Neural cell (in vitro differentiated cells): ENCODE data around the gene STX8. TPM values are rescaled to one million over a fixed set of nuclear protein-coding genes. Genes with fewer than 3 reads are reported as not detected.

Experiments used
- H2AFZ ChIP-seq: fragments of 200-600, 300-800 bp; sonication (generic), shearing (Covaris generic); 2 replicates; pipeline ENCODE4 v1.6.0; 2014; ENCODE audit warnings: low read depth, mild to moderate bottlenecking, antibody characterized with exemption, low read length, moderate library complexity
- H3F3A ChIP-seq: fragments of 200-600 bp; shearing (Covaris generic); 2 replicates; pipeline ENCODE4 v1.6.1; 2016; ENCODE audit warnings: mild to moderate bottlenecking, moderate library complexity, mixed read lengths, antibody characterized with exemption, low read length; ENCODE audit not compliant: insufficient read depth, poor library complexity, severe bottlenecking
- H3K27ac ChIP-seq: fragments of 200-600, 300-800 bp; sonication (generic), shearing (Covaris generic); 2 replicates; pipeline ENCODE4 v1.5.1; 2014; ENCODE audit warnings: mild to moderate bottlenecking, low read length, moderate library complexity
- H3K27me3 ChIP-seq: fragments of 300-800, 200-600 bp; sonication (generic), shearing (Covaris generic); 2 replicates; pipeline ENCODE4 v1.6.0; 2014; ENCODE audit warnings: mild to moderate bottlenecking, low read depth, low read length, moderate library complexity; ENCODE audit not compliant: insufficient read depth
- H3K36me3 ChIP-seq: fragments of 300-800, 200-600 bp; sonication (generic), shearing (Covaris generic); 2 replicates; pipeline ENCODE4 v1.5.1; 2014; ENCODE audit warnings: mild to moderate bottlenecking, antibody characterized with exemption, low read length, moderate library complexity; ENCODE audit not compliant: insufficient read depth
- H3K4me2 ChIP-seq: fragments of 300-800, 200-600 bp; sonication (generic), shearing (Covaris generic); 2 replicates; pipeline ENCODE4 v1.6.0; 2014; ENCODE audit warnings: mild to moderate bottlenecking, low read length
- H3K4me3 ChIP-seq: fragments of 300-800, 200-600 bp; sonication (generic), shearing (Covaris generic); 2 replicates; pipeline ENCODE4 v1.5.1; 2014; ENCODE audit warnings: mild to moderate bottlenecking, low read length, moderate library complexity
- H3K79me2 ChIP-seq: fragments of 200-600 bp; shearing (Covaris generic); replicated peaks from 2 replicates; pipeline ENCODE4 v1.6.0; 2014; ENCODE audit warnings: mild to moderate bottlenecking, low read length, moderate library complexity; ENCODE audit not compliant: insufficient read depth
- H3K9ac ChIP-seq: fragments of 300-800, 200-600 bp; sonication (generic), shearing (Covaris generic); 2 replicates; pipeline ENCODE4 v1.6.1; 2016; ENCODE audit warnings: mild to moderate bottlenecking, low read length, mixed read lengths
- H3K9me2 ChIP-seq: fragments of 200-600 bp; shearing (Covaris generic); 2 replicates; pipeline ENCODE4 v1.6.1; 2016; ENCODE audit warnings: mild to moderate bottlenecking, low read length, mixed read lengths; ENCODE audit not compliant: insufficient read depth
- H3K9me3 ChIP-seq: fragments of 200-600, 300-800 bp; sonication (generic), shearing (Covaris generic); 2 replicates; pipeline ENCODE4 v1.6.1; 2016; ENCODE audit warnings: mild to moderate bottlenecking, mixed run types, low read length, moderate library complexity, mixed read lengths
- H4K20me1 ChIP-seq: fragments of 200-600 bp; shearing (Covaris generic); 2 replicates; pipeline ENCODE4 v1.6.1; 2016; ENCODE audit warnings: mild to moderate bottlenecking, mixed run types; ENCODE audit not compliant: insufficient read depth
- CTCF ChIP-seq: fragments of 450-650 bp; IDR thresholded peaks from 2 replicates; pipeline ENCODE4 v1.5.1; 2014; ENCODE audit warnings: antibody characterized with exemption, mild to moderate bottlenecking, moderate library complexity; ENCODE audit not compliant: poor library complexity, severe bottlenecking
- EP300 ChIP-seq: fragments of 450-650 bp; conservative IDR thresholded peaks from 2 replicates; pipeline ENCODE4 v1.6.1; 2014; ENCODE audit warnings: antibody characterized with exemption, mild to moderate bottlenecking, moderate library complexity; ENCODE audit not compliant: poor library complexity, severe bottlenecking
- EZH2 ChIP-seq: fragments of 200-600, 300-800 bp; shearing (Covaris generic), sonication (generic); IDR thresholded peaks from 2 replicates; pipeline ENCODE4 v1.6.1; 2014; ENCODE audit warnings: antibody characterized with exemption, low read length, borderline replicate concordance, mild to moderate bottlenecking; ENCODE audit not compliant: insufficient read depth, poor library complexity, severe bottlenecking
- MXI1 ChIP-seq: fragments of 450-650 bp; conservative IDR thresholded peaks from 2 replicates; pipeline ENCODE4 v1.6.1; 2014; ENCODE audit warnings: antibody characterized with exemption, mild to moderate bottlenecking; ENCODE audit not compliant: poor library complexity, severe bottlenecking
- POLR2AphosphoS5 ChIP-seq: IDR thresholded peaks from 2 replicates; pipeline ENCODE4 v1.6.1; 2012
- RAD21 ChIP-seq: fragments of 450-650 bp; conservative IDR thresholded peaks from 2 replicates; pipeline ENCODE4 v1.6.1; 2014; ENCODE audit warnings: antibody characterized with exemption, mild to moderate bottlenecking, moderate library complexity
- REST ChIP-seq: IDR thresholded peaks from 2 replicates; pipeline ENCODE4 v1.6.1; 2012; ENCODE audit warnings: borderline replicate concordance
- SMC3 ChIP-seq: fragments of 450-650 bp; conservative IDR thresholded peaks from 2 replicates; pipeline ENCODE4 v1.6.1; 2014; ENCODE audit warnings: antibody characterized with exemption, mild to moderate bottlenecking, moderate library complexity; ENCODE audit not compliant: poor library complexity
- TAF1 ChIP-seq: IDR thresholded peaks from 2 replicates; pipeline ENCODE4 v1.6.1; 2012; ENCODE audit warnings: low read depth
- polyA plus RNA-seq: library from polyadenylated mRNA; depleted of rRNA; stranded (reverse); fragments of >200 nt; gene quantifications from 2 replicates; pipeline ENCODE4 v1.2.3, GENCODE V29; 2014

Gene STX8
- polyA plus RNA-seq, 1 donor from 2014 or later, result 100 TPM

GRCh38 chr17:9424071-9424640 is 151.5 kb downstream of the STX8 start:
- no peak overlapping the region for H3K9ac ChIP-seq
- H3K36me3 ChIP-seq, result no peaks in the 10 kb centered on the region
- H3K27ac ChIP-seq, result no peak overlapping the region
- no peaks in the 10 kb centered on the region for H3K9me2 ChIP-seq
- H3K4me3 ChIP-seq, result no peak overlapping the region
- H3K4me2 ChIP-seq, result no peak overlapping the region
- TF ChIP-seq POLR2AphosphoS5, result no peak
- H3K9me3 ChIP-seq, result no peaks in the 10 kb centered on the region
- H4K20me1 ChIP-seq, result no peaks in the 10 kb centered on the region
- H3K27me3 ChIP-seq, result no peaks in the 10 kb centered on the region
- H2AFZ ChIP-seq, result no peak overlapping the region
- H3K79me2 ChIP-seq, result no peaks in the 10 kb centered on the region
- H3F3A ChIP-seq, result no peaks in the 10 kb centered on the region

GRCh38 chr17:9421525-9421924 is 154.1 kb downstream of the STX8 start:
- Histone ChIP-seq H3K27ac (no peak overlapping the region), H3F3A (no peaks in the 10 kb centered on the region), H3K9me2 (no peaks in the 10 kb centered on the region), H3K9ac (no peak overlapping the region), H3K4me2 (no peak overlapping the region), H3K4me3 (no peak overlapping the region), H3K27me3 (no peaks in the 10 kb centered on the region), H3K36me3 (no peaks in the 10 kb centered on the region), H3K79me2 (no peaks in the 10 kb centered on the region), H2AFZ (no peak overlapping the region), H4K20me1 (no peaks in the 10 kb centered on the region), H3K9me3 (no peaks in the 10 kb centered on the region)
- TF ChIP-seq EZH2 (no peak), SMC3 (no peak), CTCF (no peak), RAD21 (no peak), MXI1 (no peak), TAF1 (no peak), POLR2AphosphoS5 (no peak), EP300 (no peak), REST (no peak)

GRCh38 chr17:9419932-9420453 is 155.6 kb downstream of the STX8 start:
- Histone ChIP-seq H3K79me2 (no peaks in the 10 kb centered on the region), H3F3A (no peaks in the 10 kb centered on the region), H3K27ac (no peak overlapping the region), H3K9ac (no peak overlapping the region), H3K4me3 (no peak overlapping the region), H3K36me3 (no peaks in the 10 kb centered on the region), H3K4me2 (no peak overlapping the region), H3K9me3 (no peaks in the 10 kb centered on the region), H4K20me1 (no peaks in the 10 kb centered on the region), H3K27me3 (no peaks in the 10 kb centered on the region), H3K9me2 (no peaks in the 10 kb centered on the region), H2AFZ (no peak overlapping the region)
- TF ChIP-seq MXI1, result no peak
- no peak for TF ChIP-seq REST
- TF ChIP-seq EP300, result no peak
- TF ChIP-seq POLR2AphosphoS5, result no peak
- TF ChIP-seq RAD21, result no peak
- TF ChIP-seq EZH2, result no peak
- no peak for TF ChIP-seq CTCF
- TF ChIP-seq SMC3, result no peak
- TF ChIP-seq TAF1, result no peak
